ENCODE data around the gene KAT2B.

KAT2B gene

GRCh38 chr3:20101041-20101440 is 60.8 kb downstream of the KAT2B start:
- DNase-seq, result no peak

GRCh38 chr3:20103731-20104130 is 63.5 kb downstream of the KAT2B start:
- DNase-seq, result no peak

GRCh38 chr3:20104167-20104661 is 64.0 kb downstream of the KAT2B start:
- no peak for DNase-seq

- no peak for DNase-seq
Measured at GRCh38 chr3:20105513-20106280, 65.5 kb downstream of the KAT2B start.

- no peak for DNase-seq
Measured at GRCh38 chr3:20107722-20108121, 67.5 kb downstream of the KAT2B start.

GRCh38 chr3:20108869-20109268 is 68.6 kb downstream of the KAT2B start:
- no peak for DNase-seq

GRCh38 chr3:20110826-20111225 is 70.6 kb downstream of the KAT2B start:
- no peak for DNase-seq

- no peak for DNase-seq
Measured at GRCh38 chr3:20111836-20112235, 71.6 kb downstream of the KAT2B start.

- DNase-seq, result no peak
Measured at GRCh38 chr3:20121088-20121487, 80.8 kb downstream of the KAT2B start.

- no peak for DNase-seq
Measured at GRCh38 chr3:20123131-20123652, 82.9 kb downstream of the KAT2B start.

- no peak for DNase-seq
Measured at GRCh38 chr3:20125289-20125688, 85.0 kb downstream of the KAT2B start.

- no peak for DNase-seq
Measured at GRCh38 chr3:20125897-20126296, 85.7 kb downstream of the KAT2B start.

- no peak for DNase-seq
Measured at GRCh38 chr3:20128358-20128757, 88.1 kb downstream of the KAT2B start.

- DNase-seq, result no peak
Measured at GRCh38 chr3:20130106-20130505, 89.9 kb downstream of the KAT2B start.

GRCh38 chr3:20136231-20136630 is 96.0 kb downstream of the KAT2B start:
- DNase-seq, result no peak

GRCh38 chr3:20137647-20138046 is 97.4 kb downstream of the KAT2B start:
- no peak for DNase-seq

GRCh38 chr3:20140881-20141280 is 100.6 kb downstream of the KAT2B start:
- no peak for DNase-seq

GRCh38 chr3:20141316-20141715 is 101.1 kb downstream of the KAT2B start:
- DNase-seq, result no peak

GRCh38 chr3:20141851-20142250 is 101.6 kb downstream of the KAT2B start:
- DNase-seq, result no peak

GRCh38 chr3:20142517-20142916 is 102.3 kb downstream of the KAT2B start:
- DNase-seq, result no peak

GRCh38 chr3:20143519-20143918 is 103.3 kb downstream of the KAT2B start:
- no peak for DNase-seq

GRCh38 chr3:20145874-20146273 is 105.6 kb downstream of the KAT2B start:
- no peak for DNase-seq

GRCh38 chr3:20146301-20146700 is 106.1 kb downstream of the KAT2B start:
- DNase-seq, result no peak

- DNase-seq, result no peak
Measured at GRCh38 chr3:20147361-20147760, 107.1 kb downstream of the KAT2B start.

- DNase-seq, result no peak
Measured at GRCh38 chr3:20148466-20148865, 108.2 kb downstream of the KAT2B start.
